ENCODE measurements around the gene ZNF17.
"Not testable (repeated sequence)": the region's sequence is repeated elsewhere in the genome, so short reads cannot be mapped to it uniquely, and the experiment has no call there.

ZNF17 gene

DNA sequence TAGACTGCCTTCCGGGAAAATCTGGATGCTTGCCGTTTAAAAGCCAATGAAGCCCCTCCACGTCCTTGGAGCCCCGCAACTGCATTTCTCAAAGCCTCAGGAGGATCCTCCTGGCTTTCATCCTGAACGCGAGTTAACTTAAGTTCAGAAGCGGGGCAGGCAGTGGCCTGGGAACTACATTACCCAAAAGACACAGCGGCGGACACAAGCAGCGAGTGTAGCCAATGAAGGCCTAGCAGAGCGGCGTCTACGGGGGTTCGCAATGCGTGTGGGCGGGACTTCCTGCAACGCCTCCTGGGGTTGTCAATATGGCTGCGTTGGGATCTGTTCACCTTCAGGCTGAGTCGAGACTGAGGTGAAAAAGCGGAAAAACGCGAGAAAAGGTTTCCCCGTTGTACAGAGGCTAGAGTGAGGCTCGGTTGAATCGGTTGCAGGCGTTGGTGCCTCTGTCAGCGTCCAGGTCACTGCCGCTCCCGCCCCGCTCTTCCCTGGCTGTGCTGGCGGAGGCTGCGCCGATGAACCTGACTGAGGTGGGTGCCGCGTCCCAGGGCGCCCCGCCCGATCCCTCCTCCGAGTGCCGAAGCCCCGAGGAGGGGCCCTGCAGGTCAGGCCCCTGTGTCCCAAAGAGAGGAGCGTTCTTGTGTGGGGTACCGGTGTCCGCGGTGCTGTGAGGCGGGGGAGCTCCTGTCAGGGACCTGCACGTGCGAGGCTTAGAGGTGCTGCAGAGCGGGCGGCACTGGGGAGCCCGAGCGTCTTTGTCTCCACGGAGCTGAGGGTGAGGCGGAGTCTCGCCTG, at the start of gene ZNF17:
Gene ZNF17, plus strand, starts transcription at position 285 of the 795 bp plus-strand sequence. CDS start 2,455 bp downstream, outside the sequence.
- peak; percentile 91 for DNase-seq

DNA sequence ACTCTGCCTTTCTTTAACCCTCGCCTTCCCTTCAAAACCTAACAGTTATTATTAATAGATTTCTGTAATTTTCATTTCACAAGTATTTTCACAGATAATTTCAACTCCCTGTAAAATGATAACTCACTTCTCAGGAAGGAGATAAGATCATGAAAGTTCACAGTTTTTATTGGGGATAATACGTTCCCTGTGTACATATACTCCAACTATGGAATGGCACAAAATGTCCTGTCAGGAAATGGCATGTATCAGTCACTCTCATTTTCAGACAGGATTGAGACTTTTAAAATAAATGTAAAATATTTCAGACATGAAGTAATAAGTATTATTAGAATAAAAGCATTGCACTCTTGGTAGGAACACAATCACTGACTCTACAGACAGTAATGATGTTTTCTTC, 48.5 kb upstream of the ZNF17 start:
- no peak for DNase-seq

DNA sequence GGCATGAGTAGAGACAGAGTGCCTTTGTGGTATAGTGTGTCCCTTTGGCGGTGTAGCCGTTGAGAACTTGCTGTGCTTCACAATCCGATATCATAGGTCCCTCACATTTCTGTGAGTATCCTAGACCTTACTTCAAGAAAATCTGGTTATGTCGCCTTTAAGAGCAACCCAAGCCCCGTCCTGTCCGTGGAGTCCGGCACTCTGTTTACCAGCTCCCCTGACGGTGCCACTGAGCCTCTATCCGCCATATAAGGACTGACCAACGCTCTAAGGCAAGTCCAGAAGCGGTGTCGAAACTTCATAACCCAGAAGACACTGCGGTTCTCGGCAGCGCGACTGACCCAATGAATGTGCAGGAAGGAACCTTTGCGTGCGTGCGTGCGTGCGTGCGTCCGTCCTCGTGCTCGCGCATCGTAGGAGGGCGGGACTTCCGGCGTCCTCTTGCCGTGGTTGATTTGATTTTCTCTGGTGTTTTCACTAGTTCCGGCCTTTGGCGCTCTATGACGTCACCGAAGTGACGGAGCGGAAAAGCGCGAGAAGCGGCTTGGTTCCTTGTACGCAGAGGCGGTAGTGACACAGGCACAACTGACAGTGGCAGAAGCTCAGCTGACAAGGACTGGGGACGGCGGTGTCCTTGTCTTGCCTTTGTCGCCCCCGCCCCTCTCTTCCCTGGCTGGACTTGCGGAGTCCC, 47.8 kb upstream of the ZNF17 start, which contains the start of the genes TRAPPC2B and ZNF547:
Gene TRAPPC2B, plus strand, starts transcription at position 555 of the 691 bp plus-strand sequence. CDS start 1,283 bp downstream, outside the sequence.
Gene ZNF547, plus strand, starts transcription at position 555 of the 691 bp plus-strand sequence. CDS start 5,005 bp downstream, outside the sequence.
- DNase-seq = peak; percentile 97

DNA sequence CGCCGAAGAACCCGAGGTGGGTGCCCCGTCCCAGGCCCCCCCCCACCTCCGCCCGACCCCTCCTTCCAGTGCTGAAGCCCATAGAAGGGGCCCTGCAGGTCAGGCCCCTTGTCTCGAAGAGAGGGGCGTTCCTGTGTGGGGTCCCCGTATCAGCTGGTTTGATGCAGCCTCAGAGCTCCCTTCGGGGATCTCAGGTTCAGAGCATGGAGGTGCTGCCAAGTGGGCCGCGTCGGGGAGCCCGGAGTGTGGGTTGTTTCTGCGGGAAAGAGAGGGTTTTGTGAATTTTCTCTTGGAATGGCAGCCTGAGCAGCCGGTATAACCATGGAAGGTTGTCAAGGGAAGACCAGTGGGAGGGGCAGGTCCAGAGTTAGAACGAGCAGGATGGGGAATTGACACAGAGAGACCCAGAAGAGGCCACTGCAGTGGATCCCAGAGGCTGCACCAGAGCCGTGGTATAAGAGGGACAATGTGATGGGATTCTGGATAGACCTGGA, 47.2 kb upstream of the ZNF17 start:
- no peak for DNase-seq

DNA sequence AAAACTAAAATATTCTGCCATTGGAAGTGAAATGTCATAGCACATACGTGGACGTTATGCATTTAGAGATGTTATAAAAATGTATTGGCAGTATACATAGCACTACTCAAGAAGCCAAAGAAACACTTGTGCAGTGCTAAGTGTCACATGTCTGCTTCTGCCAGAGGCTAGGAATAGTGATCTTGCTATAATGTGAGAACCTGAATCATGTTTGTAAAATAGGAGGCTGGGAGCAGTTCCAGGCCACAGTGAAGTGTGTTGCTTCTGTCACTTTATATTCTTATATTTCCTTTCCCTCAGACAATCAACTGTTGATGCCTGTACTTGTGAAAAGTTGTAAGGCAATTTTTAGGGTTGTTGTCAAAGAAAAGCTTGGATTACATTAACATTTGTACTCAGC, 44.2 kb upstream of the ZNF17 start:
- DNase-seq = no peak

DNA sequence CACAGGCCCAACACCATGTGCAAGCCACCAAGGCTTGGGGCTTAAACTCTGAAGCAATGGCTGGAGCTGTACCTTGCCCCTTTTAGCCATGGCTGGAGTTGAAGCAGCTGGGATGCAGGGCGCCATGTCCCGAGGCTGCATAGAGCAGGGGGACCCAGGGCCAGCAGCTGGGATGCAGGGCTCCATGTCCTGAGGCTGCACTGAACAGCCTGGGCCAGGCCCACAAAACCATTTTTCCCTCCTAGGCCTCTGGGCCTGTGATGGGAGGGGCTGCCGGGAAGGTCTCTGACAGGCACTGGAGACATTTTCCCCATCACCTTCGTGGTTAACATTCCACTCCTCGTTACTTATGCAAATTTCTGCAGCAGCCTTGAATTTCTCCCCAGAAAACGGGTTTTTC, 36.8 kb upstream of the ZNF17 start:
- DNase-seq = no peak

DNA sequence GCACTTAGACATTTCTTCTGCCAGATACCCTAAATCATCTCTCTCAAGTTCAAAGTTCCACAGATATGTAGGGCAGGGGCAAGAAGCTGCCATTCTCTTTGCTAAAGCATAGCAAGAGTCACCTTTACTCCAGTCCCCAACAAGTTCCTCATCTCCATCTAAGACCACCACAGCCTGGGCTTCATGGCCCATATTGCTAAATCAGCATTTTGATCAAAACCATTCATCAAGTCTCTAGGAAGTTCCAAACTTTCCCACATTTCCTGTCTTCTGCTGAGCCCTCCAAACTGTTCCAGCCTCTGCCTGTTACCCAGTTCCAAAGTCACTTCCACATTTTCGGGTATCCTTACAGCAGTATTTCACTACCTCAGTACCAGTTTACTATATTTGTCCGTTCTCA, 36.3 kb upstream of the ZNF17 start:
- not testable (repeated sequence) for DNase-seq

DNA sequence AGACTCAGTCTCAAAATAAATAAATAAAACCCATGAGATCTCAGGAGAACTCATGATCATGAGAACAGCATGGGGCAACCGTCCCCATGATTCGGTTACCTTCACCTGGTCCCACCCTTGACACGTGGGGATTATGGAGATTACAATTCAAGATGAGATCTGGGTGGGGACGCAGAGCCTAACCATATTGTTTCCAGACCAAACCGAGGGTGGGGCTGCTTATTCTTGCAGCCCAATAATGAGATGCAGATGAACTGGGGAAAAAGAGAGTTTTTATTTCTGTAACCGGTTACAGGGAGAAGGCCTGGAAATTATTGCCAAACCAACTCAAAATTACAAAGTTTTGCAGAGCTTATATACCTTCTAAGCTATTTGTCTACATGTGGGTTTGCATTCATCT, 34.8 kb upstream of the ZNF17 start:
- no peak for DNase-seq

DNA sequence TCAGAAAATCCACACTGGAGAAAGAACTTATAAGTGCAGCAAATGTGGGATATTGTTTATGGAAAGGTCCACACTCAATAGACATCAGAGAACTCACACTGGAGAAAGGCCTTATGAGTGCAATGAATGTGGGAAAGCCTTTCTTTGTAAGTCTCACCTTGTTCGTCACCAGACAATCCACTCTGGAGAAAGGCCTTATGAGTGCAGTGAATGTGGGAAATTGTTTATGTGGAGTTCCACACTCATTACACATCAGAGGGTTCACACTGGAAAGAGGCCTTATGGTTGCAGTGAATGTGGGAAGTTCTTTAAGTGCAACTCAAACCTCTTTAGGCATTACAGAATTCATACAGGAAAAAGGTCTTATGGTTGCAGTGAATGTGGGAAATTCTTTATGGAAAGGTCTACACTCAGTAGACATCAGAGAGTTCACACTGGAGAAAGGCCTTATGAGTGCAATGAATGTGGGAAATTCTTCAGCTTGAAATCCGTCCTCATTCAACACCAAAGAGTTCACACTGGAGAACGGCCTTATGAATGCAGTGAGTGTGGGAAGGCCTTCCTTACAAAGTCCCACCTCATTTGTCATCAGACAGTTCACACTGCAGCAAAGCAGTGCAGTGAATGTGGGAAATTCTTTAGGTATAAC, 33.3 kb upstream of the ZNF17 start:
- DNase-seq = no peak

DNA sequence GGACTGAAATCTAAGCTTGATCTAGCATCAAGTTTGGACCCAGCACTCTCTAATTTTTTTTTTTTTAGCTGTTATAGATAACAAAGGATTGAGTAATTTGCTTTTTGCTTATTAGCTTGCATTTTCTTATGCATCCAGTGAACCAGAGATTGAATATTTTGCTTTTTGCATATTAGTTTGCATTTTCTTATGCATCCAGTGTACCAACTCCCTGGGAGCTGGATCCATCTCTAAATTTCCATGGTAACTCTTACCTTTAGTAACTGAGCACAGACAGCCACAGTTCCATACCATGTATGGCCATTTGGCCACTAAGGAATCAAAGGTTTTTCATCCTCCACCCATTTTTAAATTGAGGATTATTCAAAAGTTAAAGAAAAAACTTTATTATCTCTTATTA, 30.0 kb upstream of the ZNF17 start:
- DNase-seq = no peak

DNA sequence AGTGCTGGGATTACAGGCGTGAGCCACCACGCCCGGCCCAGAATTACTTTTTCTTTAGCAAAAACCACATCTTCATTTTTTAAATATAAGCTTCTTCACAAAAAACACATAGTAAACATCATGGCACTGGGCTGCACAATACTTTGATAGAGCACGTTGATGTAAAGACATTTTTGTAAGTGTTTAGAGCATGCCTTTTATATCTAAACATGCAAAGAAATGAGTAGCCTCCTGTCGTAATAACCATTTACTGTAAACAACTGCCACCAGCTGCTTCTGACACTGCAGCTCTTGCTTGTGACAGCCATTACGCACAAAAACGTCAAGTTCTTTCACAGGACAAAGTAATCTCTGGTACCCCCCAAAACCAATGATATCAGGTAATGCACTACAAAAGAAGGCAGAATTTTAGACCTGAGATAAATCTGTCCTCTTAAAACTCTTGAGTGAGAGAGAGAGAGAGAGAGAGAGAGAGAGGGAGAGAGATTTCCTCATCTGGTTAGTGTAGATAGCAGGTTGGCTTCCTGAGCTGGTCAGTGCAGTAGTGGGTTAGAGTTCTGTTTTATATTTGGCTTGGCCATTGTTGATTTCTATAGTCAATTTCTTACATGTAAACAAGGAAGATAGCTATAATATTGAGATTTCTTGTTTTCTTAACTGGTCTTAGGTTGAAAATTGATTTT, 28.0 kb upstream of the ZNF17 start:
- DNase-seq = no peak

DNA sequence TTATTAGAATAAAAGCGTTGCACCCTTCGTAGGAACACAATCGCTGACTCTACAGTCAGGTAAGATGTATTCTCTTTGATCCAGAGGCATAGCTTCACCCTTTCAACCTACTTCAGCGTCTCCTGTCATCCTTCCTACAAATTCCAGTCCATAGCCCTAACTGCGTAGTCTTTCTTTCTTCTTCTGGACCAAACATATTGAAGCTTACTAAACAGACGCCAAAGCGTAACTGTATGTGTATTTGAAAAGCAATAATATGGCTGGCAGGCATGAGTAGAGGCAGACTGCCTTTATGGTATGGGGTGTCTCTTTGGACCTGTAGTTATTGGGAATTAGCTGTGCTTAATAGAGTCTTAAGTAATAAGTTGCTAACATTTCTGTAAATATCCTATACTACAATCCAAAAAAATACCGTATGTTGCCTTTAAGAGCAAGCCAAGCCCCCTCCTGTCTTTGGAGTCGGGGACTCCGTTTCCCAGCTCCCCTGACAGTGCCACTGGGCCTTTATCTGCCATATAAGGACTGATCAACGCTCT, 21.7 kb upstream of the ZNF17 start:
- DNase-seq = no peak

DNA sequence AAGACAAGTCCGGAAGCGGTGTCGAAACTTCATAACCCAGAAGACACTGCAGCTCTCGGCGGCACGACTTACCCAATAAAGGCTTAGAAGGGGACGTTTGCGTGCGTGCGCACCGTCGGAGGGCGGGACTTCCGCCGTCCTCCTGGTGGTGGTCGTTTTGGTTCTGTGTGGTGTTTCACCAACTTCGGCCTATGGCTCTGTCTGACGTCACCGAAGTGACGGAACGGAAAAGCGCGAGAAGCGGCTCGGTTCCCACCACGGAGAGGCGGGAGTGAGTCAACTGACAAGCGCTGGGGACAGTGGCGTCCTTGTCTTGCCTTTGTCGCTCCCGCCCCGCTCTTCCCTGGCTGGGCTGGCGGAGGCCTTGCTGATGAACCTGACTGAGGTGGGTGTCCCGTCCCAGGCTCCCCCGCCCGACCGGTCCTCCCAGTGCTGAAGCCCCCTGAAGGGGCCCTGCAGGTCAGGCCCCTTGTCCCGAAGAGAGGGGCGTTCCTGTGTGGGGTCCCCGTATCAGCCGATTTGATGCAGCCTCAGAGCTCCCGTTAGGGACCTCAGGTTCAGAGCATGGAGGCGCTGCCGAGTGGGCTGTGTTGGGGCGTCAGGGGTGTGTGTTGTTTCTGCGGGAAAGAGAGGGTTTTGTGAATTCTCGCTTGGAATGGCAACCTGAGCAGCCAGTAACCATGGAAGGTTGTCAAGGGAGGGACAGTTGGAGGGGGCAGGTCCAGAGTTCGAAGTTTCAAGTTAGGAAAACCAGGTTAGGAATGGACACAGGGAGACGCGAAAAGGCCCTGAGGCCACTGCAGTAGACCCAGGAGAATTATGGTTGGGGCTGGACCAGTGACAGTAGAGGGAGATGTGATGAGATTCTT, 21.0 kb upstream of the ZNF17 start, which contains the start of gene ZNF548:
Gene ZNF548, plus strand, starts transcription at position 125 of the 869 bp plus-strand sequence. Its CDS starts 246 bp downstream, at position 371.
- peak; percentile 98 for DNase-seq

DNA sequence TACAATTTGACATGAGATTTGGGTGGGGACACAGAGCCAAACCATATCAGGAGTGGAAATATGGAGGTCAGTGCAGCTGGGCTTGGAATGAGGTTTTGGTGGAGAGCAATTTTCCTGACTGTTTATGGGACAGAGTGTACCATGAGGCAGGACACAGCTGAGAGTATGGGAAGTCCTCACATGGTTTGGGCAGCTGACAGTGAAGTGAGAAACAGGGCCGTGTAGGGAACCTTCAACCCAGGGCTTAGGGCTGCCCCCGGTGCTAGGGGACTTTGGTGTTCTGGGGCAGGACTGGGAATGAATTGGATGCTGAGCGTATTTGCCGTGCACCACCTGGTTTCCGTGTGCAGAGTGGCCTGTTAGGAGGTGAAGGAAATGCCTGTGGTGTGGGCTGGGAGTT, 15.3 kb upstream of the ZNF17 start:
- DNase-seq = no peak

DNA sequence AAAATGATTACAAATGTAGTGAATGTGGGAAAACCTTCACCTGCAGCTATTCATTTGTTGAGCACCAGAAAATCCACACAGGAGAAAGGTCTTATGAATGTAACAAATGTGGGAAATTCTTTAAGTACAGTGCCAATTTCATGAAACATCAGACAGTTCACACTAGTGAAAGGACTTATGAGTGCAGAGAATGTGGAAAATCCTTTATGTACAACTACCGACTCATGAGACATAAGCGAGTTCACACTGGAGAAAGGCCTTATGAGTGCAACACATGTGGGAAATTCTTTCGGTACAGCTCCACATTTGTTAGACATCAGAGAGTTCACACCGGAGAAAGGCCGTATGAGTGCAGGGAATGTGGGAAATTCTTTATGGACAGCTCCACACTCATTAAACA, 12.1 kb upstream of the ZNF17 start:
- no peak for DNase-seq

DNA sequence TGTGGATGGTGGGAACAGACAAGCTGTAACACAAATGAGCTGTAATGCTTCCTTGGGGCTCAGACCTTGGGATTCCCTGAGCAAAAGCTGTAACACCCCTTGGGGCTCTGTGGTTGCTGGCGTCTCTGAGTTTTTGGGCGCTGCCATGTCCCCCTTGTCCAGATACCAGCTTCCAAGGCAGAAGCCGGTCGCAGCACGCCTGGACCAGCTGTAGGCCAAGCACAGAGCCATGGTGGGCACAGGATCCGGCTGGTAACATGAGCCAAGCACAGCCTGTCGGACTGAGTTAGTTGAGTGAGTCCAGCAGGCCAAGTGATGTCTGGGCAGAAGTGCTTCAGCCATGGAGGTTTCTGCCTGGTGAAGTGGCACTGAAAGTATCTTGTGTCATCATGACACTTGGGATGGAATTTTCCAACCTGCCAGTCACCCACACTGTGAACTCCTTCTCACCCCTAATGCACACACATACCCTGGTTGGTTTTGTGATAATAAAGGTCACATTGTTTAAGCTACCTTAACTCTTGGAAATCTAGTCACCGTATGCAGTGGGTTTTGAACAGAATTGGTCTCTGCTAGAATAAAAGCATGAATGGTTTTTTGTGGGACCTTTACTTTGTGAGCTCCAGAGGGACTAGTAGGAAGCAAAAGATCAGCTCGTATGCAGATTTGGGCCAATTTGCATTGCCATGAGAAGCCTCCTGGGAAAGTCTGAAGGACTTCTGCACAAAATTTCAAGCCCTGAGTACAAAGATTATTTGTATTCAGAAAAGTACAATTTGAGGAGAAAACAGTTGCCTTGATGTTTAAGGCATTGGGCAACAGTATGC, 7.0 kb upstream of the ZNF17 start:
- no peak for DNase-seq

DNA sequence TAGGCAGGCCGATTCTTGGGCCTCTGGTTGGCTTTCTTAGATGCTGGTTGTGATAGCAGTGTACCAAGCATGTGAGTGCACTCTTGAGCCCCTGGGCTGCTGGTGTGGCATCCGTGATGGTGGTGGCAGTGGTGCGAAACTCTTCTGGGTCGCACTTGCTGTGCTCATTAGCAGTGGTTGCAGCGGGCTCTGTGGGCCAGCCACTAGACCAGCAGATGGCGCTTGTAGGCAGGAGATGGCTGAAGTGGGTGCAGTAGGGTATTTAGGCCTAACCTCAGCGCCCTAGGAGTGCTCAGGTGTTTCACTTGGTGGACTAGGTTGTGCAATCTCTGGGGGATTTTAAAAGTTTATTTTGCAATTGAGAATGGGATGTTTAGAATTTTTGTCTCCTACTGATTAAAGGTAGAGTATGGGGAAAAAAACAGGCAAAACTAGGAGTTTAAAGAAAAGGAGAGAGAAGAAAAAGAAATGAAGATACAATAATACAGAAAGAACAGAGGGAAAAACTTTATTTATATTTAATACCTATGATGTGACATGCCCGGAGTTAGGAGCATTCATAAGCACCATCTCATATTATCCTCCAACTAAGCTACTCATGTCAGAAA, 4.3 kb upstream of the ZNF17 start:
- peak; percentile 80 for DNase-seq

DNA sequence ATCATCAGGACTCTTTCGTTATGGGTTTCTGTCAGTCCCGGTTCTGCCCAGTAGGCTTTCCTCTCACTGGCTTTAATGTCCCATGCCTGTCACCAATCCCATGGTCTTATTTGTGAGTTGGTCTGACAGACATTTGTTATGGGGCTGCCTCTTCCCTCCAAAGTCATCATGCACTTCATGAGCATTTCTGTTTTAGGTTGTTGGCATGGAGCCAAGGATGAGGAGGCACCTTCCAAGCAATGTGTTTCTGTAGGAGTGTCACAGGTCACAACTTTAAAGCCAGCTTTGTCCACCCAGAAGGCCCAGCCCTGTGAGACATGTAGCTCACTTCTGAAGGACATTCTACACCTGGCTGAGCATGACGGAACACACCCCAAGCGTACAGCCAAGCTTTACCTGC, 8.5 kb downstream of the ZNF17 start:
- no peak for DNase-seq

DNA sequence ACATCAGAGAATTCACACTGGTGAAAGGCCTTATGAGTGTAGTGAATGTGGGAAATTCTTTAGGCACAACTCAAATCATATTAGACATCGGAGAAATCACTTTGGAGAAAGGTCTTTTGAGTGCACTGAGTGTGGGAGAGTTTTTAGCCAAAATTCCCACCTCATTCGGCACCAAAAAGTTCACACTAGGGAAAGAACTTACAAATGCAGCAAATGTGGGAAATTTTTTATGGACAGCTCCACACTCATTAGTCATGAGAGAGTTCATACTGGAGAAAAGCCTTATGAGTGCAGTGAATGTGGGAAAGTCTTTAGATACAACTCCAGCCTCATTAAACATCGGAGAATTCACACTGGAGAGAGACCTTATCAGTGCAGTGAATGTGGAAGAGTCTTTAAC, 10.1 kb downstream of the ZNF17 start:
- DNase-seq = no peak

Measured in activated CD8-positive, alpha-beta memory T cell treated with anti-CD3 and anti-CD28 coated beads, Interleukin-2, amount 50 U/mL, for 48 hours (primary cell).